Stimulated activated CD8-positive, alpha-beta memory T cell treated with anti-CD3 and anti-CD28 coated beads, Interleukin-12 subunit alpha, Interleukin-12 subunit beta, amount 100 ng/mL, for 4 hours (primary cell): Measurements from ENCODE around the gene ANKS3.
A peak's percentile ranks its signal among the peaks of the same experiment; 100 is the strongest.

Source experiments
- DNase-seq: peaks from one replicate; pipeline ENCODE4 v3.0.0-alpha.2; 2020; ENCODE audit warnings: low read depth

Gene ANKS3

DNA sequence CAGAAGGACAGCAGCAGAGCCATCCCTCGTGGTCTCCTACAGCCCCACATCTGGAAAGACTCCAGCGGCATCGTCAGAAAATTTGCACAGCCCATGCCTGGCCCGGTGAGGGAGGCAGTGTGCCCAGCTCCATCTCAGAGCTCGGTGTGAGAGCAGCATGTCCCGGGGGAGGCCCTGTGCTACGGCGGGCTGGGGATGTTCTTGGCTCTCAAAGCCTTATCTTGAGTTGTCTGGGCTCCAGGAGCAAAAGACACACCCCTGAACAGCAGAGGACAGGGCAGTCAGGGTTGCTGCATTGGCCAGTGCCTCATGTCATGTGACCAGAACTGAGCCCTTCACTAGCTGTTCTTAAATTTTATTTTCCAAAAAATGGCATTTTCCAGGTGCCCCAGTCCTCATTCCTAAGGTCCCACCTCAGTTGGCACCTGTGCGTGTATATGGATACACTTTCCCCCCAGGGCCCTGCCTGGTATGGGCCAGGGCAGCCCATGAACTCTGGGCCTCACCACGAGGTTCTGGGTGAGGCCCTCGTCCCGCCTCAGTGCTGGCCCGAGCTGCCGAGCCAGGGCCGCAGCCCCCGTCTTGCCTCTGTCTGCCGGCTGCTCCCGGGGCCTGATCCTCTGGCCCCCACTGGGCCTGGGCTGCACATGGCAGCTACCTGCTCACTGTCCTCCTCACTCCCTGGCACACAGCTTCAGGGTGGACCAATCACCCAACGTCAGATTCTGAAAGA lies 37.7 kb downstream of the ANKS3 start:
- no peak for DNase-seq

DNA sequence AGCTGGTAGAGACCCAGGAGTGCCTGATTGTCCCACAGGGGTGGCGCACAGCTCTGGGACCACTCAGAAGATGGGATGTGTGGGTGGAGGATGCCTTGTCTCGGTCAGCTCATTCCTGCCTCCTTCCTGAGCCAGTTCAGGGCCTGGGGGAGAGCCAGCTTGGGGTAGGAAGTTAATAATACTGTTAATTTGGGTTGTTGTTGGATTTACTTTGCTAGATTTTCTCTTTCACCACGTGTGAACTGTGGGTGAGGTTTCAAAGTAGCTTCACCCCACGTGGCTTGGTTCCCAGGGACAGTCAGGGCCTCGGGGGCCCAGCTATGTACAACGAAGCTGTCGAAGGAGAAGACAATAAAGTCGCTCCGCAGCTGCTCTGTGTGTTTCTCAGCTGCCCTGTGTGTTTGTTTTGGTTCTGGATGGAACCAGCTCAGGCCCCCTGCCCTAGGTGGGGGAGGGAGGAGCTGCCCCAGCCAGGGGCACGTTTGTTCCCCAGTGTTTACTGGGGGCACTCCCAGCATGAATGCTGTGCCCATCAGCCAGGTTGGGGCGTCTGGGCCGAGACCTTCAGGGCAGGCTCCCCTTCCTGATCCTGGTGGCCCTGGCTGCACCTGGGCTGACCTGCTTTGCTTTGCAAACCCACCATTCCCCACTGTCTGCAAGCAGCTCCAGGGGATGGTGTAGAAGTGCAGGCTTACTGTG lies 38.4 kb downstream of the ANKS3 start:
- no peak for DNase-seq

DNA sequence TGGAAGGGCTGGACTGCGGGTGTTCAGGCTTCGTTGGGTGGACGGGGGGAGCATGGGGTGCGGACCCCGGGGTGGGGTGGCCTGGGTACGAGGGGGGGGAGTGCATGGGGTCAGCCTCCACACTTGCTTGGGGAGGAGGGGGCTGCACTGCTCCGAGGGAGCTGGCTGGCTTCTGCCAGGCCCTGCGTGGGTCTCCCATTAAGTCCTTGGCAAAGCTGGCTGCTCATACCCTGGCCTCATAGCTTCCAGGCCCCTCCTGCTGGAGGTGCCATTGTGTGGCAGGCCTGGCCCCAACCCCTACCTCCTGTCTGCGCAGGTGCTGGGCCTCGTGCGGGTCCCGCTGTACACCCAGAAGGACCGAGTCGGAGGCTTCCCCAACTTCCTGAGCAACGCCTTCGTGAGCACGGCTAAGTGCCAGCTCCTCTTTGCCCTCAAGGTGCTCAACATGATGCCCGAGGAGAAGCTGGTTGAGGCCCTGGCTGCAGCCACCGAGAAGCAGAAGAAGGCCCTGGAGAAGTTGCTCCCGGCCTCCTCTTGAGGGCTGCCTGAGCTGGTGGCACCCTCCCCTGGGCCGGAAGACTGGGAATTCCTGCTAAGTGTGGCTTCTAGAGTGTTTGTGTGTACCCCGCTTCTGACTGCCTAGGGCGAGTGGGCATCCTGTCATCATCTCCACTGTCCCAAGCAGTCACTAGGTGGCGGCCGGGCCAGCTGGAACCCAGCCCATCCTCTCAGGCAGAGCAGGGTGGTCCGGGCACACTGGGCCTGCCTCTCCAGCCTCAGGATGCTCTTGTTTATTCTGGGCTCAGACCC lies 39.2 kb downstream of the ANKS3 start:
- no peak for DNase-seq

DNA sequence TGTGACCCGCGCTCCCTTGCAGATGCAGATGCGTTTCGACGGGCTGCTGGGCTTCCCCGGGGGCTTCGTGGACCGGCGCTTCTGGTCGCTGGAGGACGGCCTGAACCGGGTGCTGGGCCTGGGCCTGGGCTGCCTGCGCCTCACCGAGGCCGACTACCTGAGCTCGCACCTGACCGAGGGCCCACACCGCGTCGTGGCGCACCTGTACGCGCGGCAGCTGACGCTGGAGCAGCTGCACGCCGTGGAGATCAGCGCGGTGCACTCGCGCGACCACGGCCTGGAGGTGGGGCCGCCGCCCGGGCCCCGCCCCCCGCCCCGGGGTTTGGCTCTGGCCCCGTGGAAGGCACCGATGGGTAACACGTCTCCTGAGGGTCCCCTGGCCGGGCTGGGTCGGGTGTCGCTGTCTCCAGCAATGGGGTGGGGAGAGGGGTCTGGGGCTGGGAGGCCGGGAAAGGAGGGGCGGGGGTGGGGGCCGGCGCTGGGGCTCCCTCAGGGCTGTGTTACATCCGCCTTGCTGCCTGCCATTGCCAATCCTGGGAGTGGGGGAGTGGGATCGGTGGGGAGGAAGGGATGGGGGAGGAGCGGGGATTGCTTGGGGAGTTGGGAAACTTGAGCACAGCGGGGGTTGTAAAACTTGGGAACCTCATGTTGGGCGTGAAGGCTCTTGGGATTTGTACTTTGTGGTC lies 40.0 kb downstream of the ANKS3 start:
- DNase-seq, result peak; percentile 26

DNA sequence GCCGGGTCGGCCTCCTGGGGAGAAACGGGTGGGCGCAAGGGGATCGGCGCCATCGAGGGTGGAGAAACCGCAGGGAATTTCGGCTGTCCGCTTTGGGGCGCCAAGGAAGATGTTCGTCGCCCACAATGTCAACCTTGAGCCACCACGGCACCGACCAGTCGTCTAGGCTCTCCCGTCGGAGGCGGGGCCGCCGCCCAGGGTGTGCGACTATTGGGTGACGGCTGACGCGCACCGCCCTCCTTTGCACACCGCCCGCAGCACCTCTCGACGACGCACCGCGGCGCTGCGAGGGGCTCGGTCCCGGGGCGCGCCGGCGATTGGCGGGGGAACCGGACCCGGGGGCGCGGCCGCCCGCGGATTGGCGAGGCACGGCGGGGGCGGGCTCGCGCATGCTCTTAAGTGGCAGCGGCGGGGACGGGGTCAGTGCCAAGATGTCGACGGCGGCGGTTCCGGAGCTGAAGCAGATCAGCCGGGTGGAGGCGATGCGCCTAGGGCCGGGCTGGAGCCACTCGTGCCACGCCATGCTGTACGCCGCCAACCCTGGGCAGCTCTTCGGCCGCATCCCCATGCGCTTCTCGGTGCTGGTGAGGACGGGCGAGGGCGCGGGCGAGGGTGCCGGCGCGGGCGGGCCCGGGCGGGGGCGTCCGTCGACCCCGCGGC lies 40.6 kb downstream of the ANKS3 start, which contains the start of gene NUDT16L1:
NUDT16L1 (plus strand) TSS at position 267 of the 660 bp plus-strand sequence; CDS start at position 432, 165 bp downstream.
- peak; percentile 98 for DNase-seq

DNA sequence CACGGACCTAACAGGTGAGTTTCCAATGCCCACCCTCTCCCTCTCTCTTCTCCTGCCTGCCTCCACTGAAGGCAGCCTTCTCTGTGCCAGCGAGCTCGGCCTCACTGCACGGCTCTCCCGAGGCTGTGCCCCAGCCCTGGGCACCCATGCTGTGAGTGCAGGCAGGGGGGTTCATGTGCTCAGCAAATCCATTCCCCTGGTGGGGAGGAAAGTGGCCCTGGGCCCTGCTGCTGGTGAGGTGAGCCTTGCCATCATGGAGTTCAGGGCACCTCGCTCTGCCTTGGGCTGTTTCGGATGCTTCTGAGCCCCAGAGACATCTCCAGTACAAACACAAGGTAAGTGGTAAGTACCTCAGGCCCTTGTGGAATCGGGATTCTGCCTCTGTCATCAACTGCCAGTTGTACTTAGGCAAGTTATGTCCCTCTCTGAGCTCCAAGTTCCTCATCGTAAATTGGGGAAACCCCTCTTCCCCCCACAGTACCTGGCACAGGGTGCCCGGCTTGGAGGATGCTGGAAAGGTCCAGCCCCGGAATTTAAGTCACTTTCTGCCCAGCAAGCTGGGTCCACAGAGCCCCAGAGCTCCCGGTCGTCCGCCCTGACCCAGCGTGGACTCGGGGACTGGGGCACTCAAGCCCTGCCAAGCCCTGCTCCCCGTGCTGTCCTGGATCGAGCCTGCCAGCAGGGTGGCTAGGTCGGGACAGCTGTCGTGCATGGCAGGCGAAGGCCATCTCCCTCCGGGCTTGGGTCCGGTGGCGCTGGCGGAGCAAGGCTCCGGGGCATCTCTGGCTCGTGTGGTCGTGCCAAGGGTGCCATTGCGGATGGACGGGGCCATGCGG lies 41.4 kb downstream of the ANKS3 start:
- DNase-seq, result no peak

DNA sequence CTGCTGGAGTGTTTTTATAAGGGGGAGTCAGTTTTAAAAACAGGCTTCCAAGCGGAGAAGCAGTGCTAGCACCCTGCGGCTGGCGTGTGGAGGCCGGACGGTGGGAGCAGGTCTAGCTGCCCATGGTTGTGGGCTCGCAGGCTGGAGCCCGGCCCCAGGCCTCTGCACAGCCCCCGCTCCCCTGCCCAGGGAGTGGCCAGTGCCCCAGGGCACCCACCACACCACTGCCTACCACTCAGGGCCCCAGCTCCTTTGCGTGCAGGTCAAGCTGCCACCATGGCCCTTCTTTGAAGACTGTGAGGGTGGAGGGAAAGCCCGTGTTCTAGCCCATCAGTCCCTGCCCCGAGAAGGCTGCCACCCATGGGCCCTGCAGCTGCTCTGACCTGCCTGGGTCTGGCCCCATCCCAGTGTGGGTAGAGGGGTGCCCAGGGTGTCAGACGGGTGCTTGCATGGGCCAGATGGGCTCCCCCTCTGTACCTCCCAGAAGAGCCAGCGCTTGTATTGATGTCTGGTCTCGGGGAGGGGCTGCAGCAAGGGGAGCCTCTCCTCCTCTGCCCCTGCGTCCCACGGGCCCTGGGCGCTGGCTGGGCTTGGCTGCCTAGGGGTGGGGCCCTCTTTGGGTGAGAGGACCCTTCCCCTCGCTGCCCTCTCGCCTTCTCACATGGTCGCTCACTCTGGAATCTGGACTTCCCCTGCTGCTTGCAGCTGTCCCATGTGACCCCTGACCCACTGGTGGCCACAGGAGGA lies 42.2 kb downstream of the ANKS3 start:
- no peak for DNase-seq

DNA sequence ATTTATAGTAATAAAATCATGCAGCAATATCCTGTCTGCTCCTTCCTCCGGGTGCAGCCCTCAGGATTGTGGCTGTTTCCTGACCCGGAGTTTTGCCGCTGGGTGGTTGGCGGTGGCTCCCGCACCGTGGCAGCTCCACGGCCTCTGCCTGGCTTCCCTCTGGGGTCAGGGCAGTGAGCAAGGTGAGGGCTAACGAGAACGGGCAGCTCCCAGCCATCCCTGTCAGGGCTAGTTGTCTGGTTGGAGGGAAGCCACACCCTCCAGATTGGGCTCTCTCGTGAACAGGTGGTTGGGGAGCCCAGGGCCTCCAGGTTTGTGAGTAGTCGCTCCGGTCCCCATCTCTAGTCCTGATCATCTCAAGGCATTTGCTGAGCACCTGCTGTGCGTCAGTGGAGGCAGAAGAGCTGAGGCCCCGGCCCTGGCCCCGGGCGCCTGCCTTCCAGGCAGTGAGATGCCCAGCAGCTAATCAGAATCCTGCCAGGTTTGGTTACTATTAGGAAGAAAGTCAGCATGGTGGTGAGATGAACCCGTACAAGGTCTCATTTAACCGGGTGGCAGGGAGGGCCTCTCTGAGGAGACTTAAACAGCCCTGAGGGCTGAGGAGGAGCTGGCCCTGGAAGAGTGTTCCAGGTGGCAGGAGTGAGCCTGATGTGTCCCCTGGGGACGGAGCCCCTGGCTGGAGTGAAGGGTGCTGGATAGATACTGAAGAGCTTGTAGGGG lies 43.0 kb downstream of the ANKS3 start:
- DNase-seq, result no peak

DNA sequence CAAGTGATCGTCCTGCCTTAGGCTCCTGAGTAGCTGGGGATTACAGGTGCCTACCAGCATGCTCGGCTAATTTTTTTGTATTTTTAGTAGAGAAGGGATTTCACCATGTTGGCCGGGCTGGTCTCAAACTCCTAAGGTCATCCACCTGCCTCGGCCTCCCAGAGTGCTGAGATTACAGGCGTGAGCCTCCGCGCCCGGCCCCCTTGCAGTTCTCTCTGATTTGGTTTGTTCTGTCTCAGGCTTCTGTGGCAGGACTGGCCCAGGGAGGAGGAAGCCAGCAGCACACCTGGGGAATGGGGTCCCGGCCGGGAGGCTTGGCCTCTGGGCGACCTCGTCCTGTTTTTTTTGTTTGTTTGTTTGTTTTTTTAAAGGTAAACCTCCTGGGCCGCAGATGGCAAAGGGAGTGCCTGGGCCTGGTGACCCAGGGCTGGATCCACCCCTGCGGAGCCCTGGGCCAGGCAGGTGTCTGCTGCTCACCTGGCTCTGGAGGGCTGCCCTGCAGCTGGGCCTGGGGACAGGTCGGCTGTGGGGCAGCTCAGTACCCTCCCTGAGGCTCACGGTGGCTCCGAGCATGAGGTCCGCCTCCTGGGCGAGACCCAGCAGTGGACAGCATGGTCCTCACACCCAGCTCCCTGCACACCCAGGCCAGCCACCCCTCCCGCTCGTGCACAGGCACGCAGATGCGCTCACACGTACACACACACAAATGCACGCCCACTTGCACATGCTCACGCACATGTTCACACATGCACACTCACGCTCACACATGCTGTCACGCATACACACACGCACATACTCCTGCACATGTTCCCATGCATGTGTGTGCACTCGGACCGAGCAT lies 44.0 kb downstream of the ANKS3 start:
- DNase-seq, result no peak

DNA sequence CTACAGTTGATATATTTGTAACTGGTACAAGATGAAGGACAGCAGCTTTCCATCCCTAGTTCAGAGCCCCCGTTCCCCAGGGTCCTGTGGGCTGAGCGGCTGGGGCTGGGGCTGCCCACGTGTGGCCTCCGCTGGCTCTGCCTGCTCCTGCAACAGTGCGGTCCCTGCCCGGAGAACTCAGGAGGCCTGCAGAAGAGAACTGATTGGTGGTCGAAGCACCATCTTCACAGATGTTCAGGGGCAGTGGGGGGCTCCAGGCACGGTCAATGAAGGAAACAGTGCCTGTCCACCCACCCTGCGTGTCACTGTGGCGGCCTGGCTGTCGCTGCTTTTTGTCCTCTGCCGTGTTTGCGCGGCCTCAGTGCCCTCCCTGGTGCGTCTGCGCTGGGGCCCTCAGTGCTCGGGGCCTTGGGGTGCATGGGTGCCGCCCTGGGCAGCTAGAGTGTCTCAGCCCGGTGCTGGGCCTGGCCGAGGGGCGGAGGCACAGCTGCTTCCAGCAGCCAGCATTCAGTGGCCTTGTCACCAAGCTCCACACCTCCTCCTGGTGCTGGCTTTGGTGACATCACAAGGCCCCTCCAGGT lies 44.9 kb downstream of the ANKS3 start:
- no peak for DNase-seq

DNA sequence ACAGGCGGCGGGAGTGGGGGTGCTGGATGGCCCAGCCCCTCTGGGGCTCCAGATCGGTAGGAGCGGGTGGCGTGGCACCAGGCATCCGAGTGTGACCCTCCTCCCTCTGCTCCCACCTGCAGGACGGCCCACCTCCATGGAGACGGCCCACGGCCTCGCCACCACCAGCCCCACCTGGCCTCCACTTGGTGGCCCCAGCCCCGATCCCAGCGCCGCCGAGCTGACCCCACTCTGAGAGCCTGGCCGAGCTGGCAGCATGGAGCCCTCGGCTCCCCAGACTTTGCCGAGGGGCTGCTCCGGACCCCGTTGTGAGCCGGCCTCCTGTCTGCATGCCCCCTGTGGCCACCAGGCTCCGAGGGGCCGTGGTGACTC lies 45.4 kb downstream of the ANKS3 start:
- no peak for DNase-seq

DNA sequence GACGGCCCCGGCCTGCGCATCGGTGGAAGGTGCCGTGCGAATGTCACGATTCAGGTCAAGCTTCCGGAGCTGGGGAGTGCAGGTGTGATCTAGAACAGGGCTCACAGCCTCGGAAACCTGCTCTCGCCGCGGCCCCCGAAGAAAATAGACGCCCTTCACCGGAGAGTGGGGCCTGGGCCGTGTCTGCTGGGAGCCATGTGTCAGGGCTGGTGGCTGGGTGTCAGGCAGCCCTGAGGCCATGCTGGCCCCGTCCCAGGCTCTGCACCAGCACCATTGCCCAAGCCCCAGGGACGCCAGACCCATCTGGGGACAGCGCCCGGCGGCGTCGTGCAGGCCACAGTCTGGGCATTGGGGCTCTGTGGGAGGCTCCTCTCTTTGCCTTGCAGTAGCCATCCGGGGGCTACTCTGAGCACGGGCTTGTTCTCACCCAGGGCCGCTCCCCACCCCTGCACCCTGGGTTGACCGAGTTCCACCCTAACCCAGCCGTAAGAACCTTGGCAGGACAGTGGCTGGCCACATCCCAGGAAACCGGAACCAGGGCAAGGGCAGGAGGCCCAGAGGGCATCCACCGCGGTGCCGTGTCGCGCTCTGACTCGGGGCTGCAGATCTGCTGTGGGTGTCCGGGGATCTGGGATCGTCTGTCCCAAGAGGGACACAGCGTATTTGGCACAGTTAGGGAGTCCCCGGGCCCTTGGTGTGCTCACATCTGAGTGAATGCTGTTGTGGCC lies 46.0 kb downstream of the ANKS3 start:
- no peak for DNase-seq

DNA sequence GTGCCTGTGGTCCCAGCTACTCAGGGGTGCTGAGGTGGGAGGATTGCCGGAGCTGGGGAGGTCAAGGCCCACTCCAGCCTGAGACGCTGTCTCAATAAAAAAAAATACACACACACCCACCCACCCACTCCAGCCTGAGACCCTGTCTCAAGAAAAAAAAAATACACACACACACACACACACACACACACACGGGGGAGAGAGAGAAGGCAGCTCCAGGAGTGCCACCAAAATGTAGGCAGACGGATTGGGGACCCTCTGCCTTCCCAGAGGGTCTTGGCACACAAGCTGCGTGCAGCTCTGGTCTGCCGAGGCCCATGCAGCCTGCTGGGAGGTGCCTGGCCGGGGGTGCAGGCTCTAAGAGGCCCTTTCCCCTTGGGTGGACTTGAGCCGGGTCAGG lies 46.7 kb downstream of the ANKS3 start:
- DNase-seq, result no peak

DNA sequence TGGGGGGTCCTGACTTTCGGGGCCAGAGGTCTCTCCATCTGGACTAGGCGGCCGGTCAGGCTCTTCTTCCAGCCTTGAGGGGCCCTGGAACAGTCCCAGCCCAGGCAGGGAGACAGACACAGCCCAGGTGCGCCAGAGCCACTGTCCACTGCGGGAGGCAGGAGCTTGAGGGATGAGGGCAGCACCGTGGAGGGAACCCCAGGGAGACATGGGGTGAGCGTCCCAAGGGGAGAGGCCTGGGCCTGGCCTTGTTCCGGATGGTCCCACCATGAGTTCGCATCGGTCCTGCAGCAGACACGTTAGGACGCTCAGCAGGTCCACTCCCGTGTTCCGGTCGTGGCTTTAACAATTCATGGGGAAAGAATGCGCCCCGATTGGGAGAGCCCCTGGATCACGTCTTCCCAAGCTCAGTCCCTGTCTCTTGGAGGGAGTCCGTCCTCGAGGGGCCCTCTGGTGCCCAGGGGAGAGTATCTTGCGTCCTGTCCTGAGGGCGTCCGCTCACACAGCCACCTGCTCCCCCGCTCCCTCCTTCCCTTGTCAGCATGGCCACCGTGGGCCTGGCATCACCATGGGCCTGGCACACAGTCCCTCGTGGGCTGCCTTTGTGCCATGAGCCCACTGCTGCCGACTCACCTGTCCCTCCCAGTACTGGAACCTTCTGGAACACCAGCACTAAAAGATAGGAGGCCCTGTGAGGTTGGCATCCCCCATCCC lies 47.4 kb downstream of the ANKS3 start:
- DNase-seq, result no peak

DNA sequence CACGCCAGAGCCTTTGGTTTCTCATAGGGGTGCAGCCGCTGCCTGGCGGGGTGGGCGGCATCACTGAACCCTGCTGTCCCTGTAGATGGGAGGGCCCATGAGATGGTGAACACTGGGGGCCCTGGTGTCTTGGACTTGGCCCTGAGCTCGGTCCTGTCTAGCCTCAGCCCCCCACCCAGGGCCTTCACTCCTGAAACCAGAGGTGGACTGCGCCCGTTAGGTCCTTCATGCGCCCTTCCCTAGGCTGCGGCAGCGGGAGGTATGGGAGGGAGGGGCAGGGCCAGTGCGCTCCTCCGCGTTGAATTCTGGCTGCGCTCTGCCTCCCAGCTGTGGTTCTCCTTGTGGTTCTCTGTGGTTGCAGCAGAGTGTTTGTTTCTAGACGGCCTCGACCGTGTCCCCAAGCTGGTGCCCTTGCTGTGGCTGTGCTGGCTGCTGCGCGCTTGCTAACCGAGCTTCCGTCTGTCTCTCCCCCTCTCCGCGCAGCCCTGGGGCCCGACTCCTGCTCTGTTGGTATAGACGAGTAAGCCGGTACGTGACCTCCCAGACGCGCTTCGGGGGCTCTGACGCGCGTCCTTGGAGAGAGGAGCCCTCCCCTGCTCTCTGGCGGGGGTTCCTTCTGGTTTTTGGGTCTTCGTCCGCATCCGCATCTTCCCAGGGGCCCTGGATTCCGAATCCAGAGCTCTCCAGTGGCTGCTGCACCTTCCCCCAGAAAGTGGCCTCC lies 48.1 kb downstream of the ANKS3 start:
- DNase-seq, result no peak

DNA sequence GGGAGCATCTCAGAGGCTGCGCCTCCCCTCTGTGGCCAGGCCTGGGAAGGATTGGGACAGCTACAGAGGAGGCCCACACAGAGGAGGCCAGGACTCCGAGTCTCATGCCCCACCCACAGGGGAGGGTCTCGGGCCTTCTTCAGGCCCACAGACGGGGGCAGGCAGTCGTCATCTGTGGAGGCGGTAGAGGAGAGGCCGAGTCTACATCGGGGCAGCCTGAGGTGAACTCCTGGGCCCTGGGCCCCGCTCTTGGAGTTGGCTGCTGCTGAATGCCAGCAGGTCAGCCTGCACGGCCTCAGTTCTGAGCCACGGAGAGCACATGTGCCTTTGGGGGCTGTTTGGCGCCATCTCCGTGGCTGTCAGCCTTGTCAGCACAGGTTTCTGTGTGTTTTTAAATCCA lies 48.8 kb downstream of the ANKS3 start:
- DNase-seq, result no peak
